Measurements from ENCODE around the gene ZSWIM4.

DNA sequence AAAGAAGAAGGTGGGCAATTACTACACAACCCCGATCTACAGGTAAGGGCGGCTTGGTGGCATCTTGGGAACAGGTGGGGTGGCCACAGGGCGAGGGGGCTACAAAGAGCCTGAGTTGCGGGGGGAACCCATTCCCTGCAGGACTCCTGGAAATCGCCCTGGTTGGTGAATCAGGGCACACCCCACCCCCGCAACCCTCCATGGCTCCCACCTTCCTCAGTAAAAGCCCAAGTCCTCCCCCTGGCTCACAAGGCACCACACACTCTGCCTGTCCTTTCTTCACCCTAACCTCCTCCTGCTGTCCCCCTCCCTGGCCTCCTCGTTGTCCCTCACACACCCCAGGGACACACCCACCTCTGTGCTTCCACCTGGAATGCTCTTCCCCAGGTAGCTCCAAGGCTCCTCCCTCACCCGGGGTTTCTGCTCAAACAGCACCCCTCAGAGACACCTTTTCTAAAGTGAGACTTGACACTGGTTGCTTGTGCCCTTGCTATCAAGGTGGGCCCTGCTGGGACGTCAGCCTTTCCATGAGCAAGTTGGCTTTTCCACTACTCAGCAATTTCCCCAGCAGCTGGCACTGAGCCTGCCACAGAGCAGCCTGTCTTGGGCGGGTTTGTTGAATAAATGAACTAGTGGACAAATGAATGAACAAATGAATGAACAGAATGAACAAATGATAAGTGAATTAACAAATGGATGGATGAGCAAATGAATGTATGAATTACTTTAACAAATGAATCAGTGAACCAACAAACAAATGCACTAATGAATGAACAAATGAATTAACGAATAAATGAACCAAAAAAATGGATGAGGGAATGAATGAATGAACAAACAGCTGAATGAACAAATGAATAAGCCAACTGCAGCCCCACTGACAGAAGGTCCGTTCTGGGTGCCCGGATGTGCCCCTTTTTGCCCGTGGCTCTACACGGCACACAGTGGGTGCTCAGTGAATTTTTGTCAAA lies 37.2 kb upstream of the ZSWIM4 start:
- no peak for TF ChIP-seq EP300 (IDR thresholded peaks at IDR 0.05; ENCODE audit: borderline replicate concordance in 1 of 2, low read depth in 1 of 2, low read length in 1 of 2)
- no peak for TF ChIP-seq SMC3 (IDR thresholded peaks at IDR 0.05; ENCODE audit: low read depth, low read length)
- TF ChIP-seq, protein P1, sequence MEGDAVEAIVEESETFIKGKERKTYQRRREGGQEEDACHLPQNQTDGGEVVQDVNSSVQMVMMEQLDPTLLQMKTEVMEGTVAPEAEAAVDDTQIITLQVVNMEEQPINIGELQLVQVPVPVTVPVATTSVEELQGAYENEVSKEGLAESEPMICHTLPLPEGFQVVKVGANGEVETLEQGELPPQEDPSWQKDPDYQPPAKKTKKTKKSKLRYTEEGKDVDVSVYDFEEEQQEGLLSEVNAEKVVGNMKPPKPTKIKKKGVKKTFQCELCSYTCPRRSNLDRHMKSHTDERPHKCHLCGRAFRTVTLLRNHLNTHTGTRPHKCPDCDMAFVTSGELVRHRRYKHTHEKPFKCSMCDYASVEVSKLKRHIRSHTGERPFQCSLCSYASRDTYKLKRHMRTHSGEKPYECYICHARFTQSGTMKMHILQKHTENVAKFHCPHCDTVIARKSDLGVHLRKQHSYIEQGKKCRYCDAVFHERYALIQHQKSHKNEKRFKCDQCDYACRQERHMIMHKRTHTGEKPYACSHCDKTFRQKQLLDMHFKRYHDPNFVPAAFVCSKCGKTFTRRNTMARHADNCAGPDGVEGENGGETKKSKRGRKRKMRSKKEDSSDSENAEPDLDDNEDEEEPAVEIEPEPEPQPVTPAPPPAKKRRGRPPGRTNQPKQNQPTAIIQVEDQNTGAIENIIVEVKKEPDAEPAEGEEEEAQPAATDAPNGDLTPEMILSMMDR (IDR thresholded peaks at IDR 0.05), result no peak
- TF ChIP-seq POLR2AphosphoS5 (IDR thresholded peaks at IDR 0.05; ENCODE audit: low read depth, low read length), result no peak
- TF ChIP-seq, protein P2, sequence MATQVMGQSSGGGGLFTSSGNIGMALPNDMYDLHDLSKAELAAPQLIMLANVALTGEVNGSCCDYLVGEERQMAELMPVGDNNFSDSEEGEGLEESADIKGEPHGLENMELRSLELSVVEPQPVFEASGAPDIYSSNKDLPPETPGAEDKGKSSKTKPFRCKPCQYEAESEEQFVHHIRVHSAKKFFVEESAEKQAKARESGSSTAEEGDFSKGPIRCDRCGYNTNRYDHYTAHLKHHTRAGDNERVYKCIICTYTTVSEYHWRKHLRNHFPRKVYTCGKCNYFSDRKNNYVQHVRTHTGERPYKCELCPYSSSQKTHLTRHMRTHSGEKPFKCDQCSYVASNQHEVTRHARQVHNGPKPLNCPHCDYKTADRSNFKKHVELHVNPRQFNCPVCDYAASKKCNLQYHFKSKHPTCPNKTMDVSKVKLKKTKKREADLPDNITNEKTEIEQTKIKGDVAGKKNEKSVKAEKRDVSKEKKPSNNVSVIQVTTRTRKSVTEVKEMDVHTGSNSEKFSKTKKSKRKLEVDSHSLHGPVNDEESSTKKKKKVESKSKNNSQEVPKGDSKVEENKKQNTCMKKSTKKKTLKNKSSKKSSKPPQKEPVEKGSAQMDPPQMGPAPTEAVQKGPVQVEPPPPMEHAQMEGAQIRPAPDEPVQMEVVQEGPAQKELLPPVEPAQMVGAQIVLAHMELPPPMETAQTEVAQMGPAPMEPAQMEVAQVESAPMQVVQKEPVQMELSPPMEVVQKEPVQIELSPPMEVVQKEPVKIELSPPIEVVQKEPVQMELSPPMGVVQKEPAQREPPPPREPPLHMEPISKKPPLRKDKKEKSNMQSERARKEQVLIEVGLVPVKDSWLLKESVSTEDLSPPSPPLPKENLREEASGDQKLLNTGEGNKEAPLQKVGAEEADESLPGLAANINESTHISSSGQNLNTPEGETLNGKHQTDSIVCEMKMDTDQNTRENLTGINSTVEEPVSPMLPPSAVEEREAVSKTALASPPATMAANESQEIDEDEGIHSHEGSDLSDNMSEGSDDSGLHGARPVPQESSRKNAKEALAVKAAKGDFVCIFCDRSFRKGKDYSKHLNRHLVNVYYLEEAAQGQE (IDR thresholded peaks at IDR 0.05; ENCODE audit: low read depth, low read length), result no peak

Measured in SK-N-SH (cell line).